HepG2 (cell line): Measurements from ENCODE around the gene METAP1D. TPM values are rescaled to one million over a fixed set of nuclear protein-coding genes. Genes with fewer than 3 reads are reported as not detected.
A peak's percentile ranks its signal among the peaks of the same experiment; 100 is the strongest.

ENCODE experiments used
- ATAC-seq: fragments of 200-7000 bp; cut with Tn5 transposase; 3 replicates; pipeline ENCODE4 v1.9.1; 2020; ENCODE audit warnings: mild to moderate bottlenecking, moderate library complexity
- BruUV-seq: library from RNA; stranded (reverse); fragments of 400-500 nt; replicated peaks from 2 replicates; lab custom pipeline; 2021; lab: Mats Ljungman, UMichigan
- CTCF ChIA-PET: fragments of 300-600 bp; formaldehyde crosslinking; extraction: SDS; loops from one replicate; lab custom pipeline; 2021; ENCODE audit warnings: low total read pairs, inconsistent platforms, low intra/inter-chr PET ratio; lab: Yijun Ruan, JAX
- POLR2A ChIA-PET: fragments of 350-600 bp; sonication (Branson Sonifier 250); formaldehyde crosslinking; loops from one replicate; lab custom pipeline; 2020; ENCODE audit warnings: antibody characterized with exemption, inconsistent platforms; lab: Yijun Ruan, JAX
- DNase-seq: peaks from one replicate; pipeline ENCODE4 v3.0.0-alpha.2; 2015; ENCODE audit warnings: low spot score
- FAIRE-seq: peaks from 3 replicates; lab custom pipeline; 2011; peaks lifted over from hg19 to GRCh38; lab: Jason Lieb, UNC
- H2AFZ ChIP-seq: one replicate; pipeline ENCODE4 v1.6.1; 2011; ENCODE audit warnings: low read length, inconsistent platforms
- H3K27ac ChIP-seq: fragments of 300-600 bp; 3 replicates; pipeline ENCODE4 v1.8.0; 2011; ENCODE audit warnings: mixed run types, mild to moderate bottlenecking, mixed read lengths, low read length, inconsistent platforms; ENCODE audit not compliant: insufficient read depth; ENCODE audit errors: extremely low read length
- H3K27me3 ChIP-seq, 2 experiments: fragments of 200-600 bp in 1 of 2; 2 replicates in 1 of 2; 3 replicates in 1 of 2; pipeline versions ENCODE4 v1.6.0 to v1.8.0; 2011; ENCODE audit warnings: low read length in 2 of 2, mild to moderate bottlenecking in 2 of 2, moderate library complexity in 2 of 2, inconsistent platforms in 1 of 2; ENCODE audit not compliant: insufficient read depth in 2 of 2, control insufficient read depth in 1 of 2
- H3K36me3 ChIP-seq, 2 experiments: fragments of 200-600 bp in 1 of 2; replicated peaks in 1 of 2; 2 replicates in 1 of 2; 3 replicates in 1 of 2; pipeline versions ENCODE4 v1.5.1 to v1.8.0; 2011; ENCODE audit warnings: low read length in 2 of 2, inconsistent platforms in 1 of 2; ENCODE audit not compliant: insufficient read depth in 2 of 2, control insufficient read depth in 1 of 2
- H3K4me1 ChIP-seq: 2 replicates; pipeline ENCODE4 v1.5.1; 2012; ENCODE audit warnings: low read length, inconsistent platforms; ENCODE audit not compliant: insufficient read depth
- H3K4me2 ChIP-seq: 2 replicates; pipeline ENCODE4 v1.6.0; 2011; ENCODE audit warnings: low read depth, low read length, inconsistent platforms
- H3K4me3 ChIP-seq, 3 experiments: fragments of 200-600 bp in 1 of 3; sonication (generic), shearing (Covaris generic) in 1 of 3; replicated peaks in 1 of 3; 2 replicates each; pipeline ENCODE4 v1.5.1; 2011 to 2016; ENCODE audit warnings: low read length in 3 of 3, inconsistent platforms in 2 of 3, low read depth in 2 of 3, mild to moderate bottlenecking in 2 of 3, control low read depth in 1 of 3, mixed read lengths in 1 of 3; ENCODE audit not compliant: insufficient read depth in 1 of 3
- H3K79me2 ChIP-seq: one replicate; pipeline ENCODE4 v1.6.1; 2011; ENCODE audit warnings: low read length, inconsistent platforms; ENCODE audit not compliant: insufficient read depth
- H3K9ac ChIP-seq: 2 replicates; pipeline ENCODE4 v1.6.0; 2011; ENCODE audit warnings: mild to moderate bottlenecking, low read depth, low read length, inconsistent platforms; ENCODE audit not compliant: insufficient read depth
- H3K9me3 ChIP-seq: 2 replicates; pipeline ENCODE4 v1.5.1; 2012; ENCODE audit warnings: mild to moderate bottlenecking, low read length
- H4K20me1 ChIP-seq: 2 replicates; pipeline ENCODE4 v1.6.0; 2011; ENCODE audit warnings: inconsistent platforms, mild to moderate bottlenecking, low read length, moderate library complexity; ENCODE audit not compliant: insufficient read depth
- BRCA1 ChIP-seq: sonication (generic); formaldehyde crosslinking; IDR thresholded peaks from 2 replicates; pipeline ENCODE4 v1.4.0; 2020; ENCODE audit warnings: missing genetic modification reagents
- DNMT1 ChIP-seq: sonication (generic); formaldehyde crosslinking; IDR thresholded peaks from 2 replicates; pipeline ENCODE4 v1.5.1; 2020; ENCODE audit warnings: mild to moderate bottlenecking, missing genetic modification reagents
- HNF4A ChIP-seq: sonication (generic); formaldehyde crosslinking; IDR thresholded peaks from 2 replicates; pipeline ENCODE4 v1.4.0; 2020; ENCODE audit warnings: missing genetic modification reagents
- IKZF1 ChIP-seq: fragments of 450-650 bp; IDR thresholded peaks from 2 replicates; pipeline ENCODE4 v1.7.1; 2016
- KDM1A ChIP-seq: IDR thresholded peaks from 2 replicates; pipeline ENCODE4 v1.6.1; 2016; ENCODE audit warnings: missing compliant biosample characterization
- MTA3 ChIP-seq: sonication (generic); formaldehyde crosslinking; IDR thresholded peaks from 2 replicates; pipeline ENCODE4 v1.4.0; 2020; ENCODE audit warnings: missing genetic modification reagents
- NR1H2 ChIP-seq: sonication (generic); formaldehyde crosslinking; IDR thresholded peaks from 2 replicates; pipeline ENCODE4 v1.8.1; 2022; ENCODE audit warnings: low read depth, missing genetic modification reagents, borderline replicate concordance
- PAXIP1 ChIP-seq: sonication (generic); formaldehyde crosslinking; conservative IDR thresholded peaks from 2 replicates; pipeline ENCODE4 v1.4.0; 2020; ENCODE audit warnings: mild to moderate bottlenecking, missing genetic modification reagents, moderate library complexity
- SKI ChIP-seq: fragments of 450-650 bp; IDR thresholded peaks from one replicate; pipeline ENCODE4 v1.6.1; 2018; ENCODE audit warnings: mild to moderate bottlenecking; ENCODE audit not compliant: partially characterized antibody
- SOX6 ChIP-seq, 2 experiments: fragments of 450-650 bp in 1 of 2; sonication (generic) in 1 of 2; formaldehyde crosslinking in 1 of 2; IDR thresholded peaks; 2 replicates each; pipeline versions ENCODE4 v1.4.0 to v1.6.1; 2017 to 2020; ENCODE audit warnings: antibody characterized with exemption in 1 of 2, mild to moderate bottlenecking in 1 of 2, missing genetic modification reagents in 1 of 2
- STAG1 ChIP-seq: sonication (generic); formaldehyde crosslinking; IDR thresholded peaks from 2 replicates; pipeline ENCODE4 v1.4.0; 2020; ENCODE audit warnings: missing genetic modification reagents
- TCF12 ChIP-seq, 2 experiments: fragments of 450-650 bp in 1 of 2; sonication (generic) in 1 of 2; formaldehyde crosslinking in 1 of 2; IDR thresholded peaks; 2 replicates each; pipeline versions ENCODE4 v1.6.1 to v1.8.0; 2017 to 2022; ENCODE audit warnings: antibody characterized with exemption in 1 of 2, mild to moderate bottlenecking in 1 of 2, missing genetic modification reagents in 1 of 2, moderate library complexity in 1 of 2
- TOPORS ChIP-seq: sonication (generic); formaldehyde crosslinking; IDR thresholded peaks from 2 replicates; pipeline ENCODE4 v1.8.0; 2023; ENCODE audit warnings: mild to moderate bottlenecking, missing genetic modification reagents
- ZBTB38 ChIP-seq: sonication (generic); formaldehyde crosslinking; IDR thresholded peaks from 2 replicates; pipeline ENCODE4 v1.5.1; 2020; ENCODE audit warnings: mild to moderate bottlenecking, missing genetic modification reagents
- ZFP1 ChIP-seq: IDR thresholded peaks from 2 replicates; pipeline ENCODE4 v1.6.1; 2016
- ZFP90 ChIP-seq: sonication (generic); formaldehyde crosslinking; IDR thresholded peaks from 2 replicates; pipeline ENCODE4 v1.8.0; 2022; ENCODE audit warnings: missing genetic modification reagents, mild to moderate bottlenecking, inconsistent platforms, borderline replicate concordance
- ZNF274 ChIP-seq: sonication (generic); formaldehyde crosslinking; IDR thresholded peaks from 2 replicates; pipeline ENCODE4 v1.5.1; 2020; ENCODE audit warnings: mild to moderate bottlenecking, missing genetic modification reagents
- ZNF326 ChIP-seq: sonication (generic); formaldehyde crosslinking; IDR thresholded peaks from 2 replicates; pipeline ENCODE4 v1.4.0; 2020; ENCODE audit warnings: missing genetic modification reagents, borderline replicate concordance
- ZNF451 ChIP-seq: sonication (generic); formaldehyde crosslinking; IDR thresholded peaks from 2 replicates; pipeline ENCODE4 v1.5.0; 2020; ENCODE audit warnings: mild to moderate bottlenecking, missing genetic modification reagents
- ZNF737 ChIP-seq: sonication (generic); formaldehyde crosslinking; IDR thresholded peaks from 2 replicates; pipeline ENCODE4 v1.5.0; 2020; ENCODE audit warnings: missing genetic modification reagents, mild to moderate bottlenecking, borderline replicate concordance
- ZNF800 ChIP-seq: sonication (generic); formaldehyde crosslinking; IDR thresholded peaks from 2 replicates; pipeline ENCODE4 v1.4.0; 2020; ENCODE audit warnings: missing genetic modification reagents
- WGBS: methylation state at CpG from one replicate; pipeline ENCODE4 v1.1.6; 2017; ENCODE audit warnings: low lambda C conversion rate; 5-methylcytosine and 5-hydroxymethylcytosine counted together
- in situ Hi-C: cut with HindIII; loops from 2 replicates; pipeline ENCODE4 v1.10.0; 2017; ENCODE audit warnings: low pct_unique_long_range_greater_than_20kb; ENCODE audit not compliant: extremely low pct_ligation_motif_present
- intact Hi-C: fragments of 100-400 bp; cut with micrococcal nuclease; formaldehyde crosslinking; loops from one replicate; pipeline ENCODE4 v1.10.0; 2022; ENCODE audit not compliant: unreplicated experiment
- polyA plus RNA-seq, 8 experiments: library from polyadenylated mRNA; depleted of rRNA in 3 of 8; stranded (reverse) in 7 of 8; unstranded in 1 of 8; fragments of >200 nt; fragmentation: Illumina TruSeq in 4 of 8; extraction: Trizol in 4 of 8; gene quantifications; 2 replicates each; pipeline versions ENCODE4 v1.2.1 to v1.2.3, GENCODE V29; 2011 to 2016; ENCODE audit warnings: low read depth in 4 of 8, missing spikeins in 1 of 8, mixed read lengths in 1 of 8; ENCODE audit not compliant: insufficient read depth in 1 of 8
- total RNA-seq, 5 experiments: library from RNA; depleted of rRNA; stranded (reverse); fragments of >200 nt; fragmentation: Illumina TruSeq; extraction: Trizol; gene quantifications; 2 replicates each; pipeline ENCODE4 v1.2.3, GENCODE V29; 2016; ENCODE audit warnings: low read depth in 1 of 5

The METAP1D gene
- total and polyA plus RNA-seq, 2 of the 13 experiments (the other 11 are each of a cell fraction or from before 2014, with no cell fraction given): 14.7 to 21.6 TPM

- no peak overlapping the region for H3K4me3 ChIP-seq
- H3K9me3 ChIP-seq: no peaks in the 10 kb centered on the region
- CTCF ChIA-PET: no interaction called here
- peak; percentile 33 for DNase-seq
- H2AFZ ChIP-seq: no peak overlapping the region
- H3K27me3 ChIP-seq: no peaks in the 10 kb centered on the region
- no peaks in the 10 kb centered on the region for H4K20me1 ChIP-seq
- in situ Hi-C loops (no loop called here), intact Hi-C loops (no loop called here)
- H3K27ac ChIP-seq: peak overlapping the region; percentile 23
- ATAC-seq: peak; percentile 91
- BruUV-seq: no TSS peak
- FAIRE-seq: peak; percentile 78
- 50% methylated on average over 9 of the region's 9 CpGs for WGBS
- H3K36me3 ChIP-seq: no peaks in the 10 kb centered on the region
- peak overlapping the region; percentile 34; the same call in 1 of the 2 replicates for H3K4me2 ChIP-seq
- peaks cover 7% of the 10 kb centered on the region for H3K79me2 ChIP-seq
- POLR2A ChIA-PET: interaction anchor here (1.5 kb wide), 1 partner anchor 15 kb away, joined by 3 read pairs; no protein-coding TSS in a partner anchor
- no peak overlapping the region for H3K9ac ChIP-seq
- H3K4me1 ChIP-seq: peaks cover 14% of the 10 kb centered on the region
- peak; percentile 12; the same call in 1 of the 2 replicates for TF ChIP-seq STAG1 (CRISPR knock-in tag)
- TF ChIP-seq HNF4A (CRISPR knock-in tag): no peak
- TF ChIP-seq MTA3 (CRISPR knock-in tag): no peak
- TF ChIP-seq NR1H2: no peak
- no peak for TF ChIP-seq ZFP1 (CRISPR knock-in tag)
- TF ChIP-seq DNMT1 (CRISPR knock-in tag): no peak
- TF ChIP-seq SOX6 (IDR thresholded peaks at IDR 0.05): no peak
- TF ChIP-seq SOX6 (CRISPR knock-in tag; IDR thresholded peaks at IDR 0.05): no peak
- TF ChIP-seq ZNF800 (CRISPR knock-in tag): no peak
- no peak for TF ChIP-seq IKZF1
- TF ChIP-seq BRCA1: no peak
- TF ChIP-seq ZNF451 (CRISPR knock-in tag): no peak
- no peak for TF ChIP-seq ZNF326 (CRISPR knock-in tag)
- 0 out of 2 replicates have a peak, but pooled peaks have one; percentile 32 for TF ChIP-seq PAXIP1 (CRISPR knock-in tag)
- peak; percentile 56; the same call in 1 of the 2 replicates for TF ChIP-seq ZBTB38 (CRISPR knock-in tag)
- TF ChIP-seq SKI: no peak
- TF ChIP-seq ZFP90 (CRISPR knock-in tag): no peak
- no peak for TF ChIP-seq KDM1A (CRISPR knock-in tag)
- no peak for TF ChIP-seq ZNF737 (CRISPR knock-in tag)
- TF ChIP-seq TOPORS (CRISPR knock-in tag): no peak
- no peak for TF ChIP-seq ZNF274
- TF ChIP-seq TCF12 (IDR thresholded peaks at IDR 0.05): no peak
- no peak for TF ChIP-seq TCF12 (CRISPR knock-in tag; IDR thresholded peaks at IDR 0.05)
Observed at GRCh38 chr2:172012677-172013391, 13.1 kb downstream of the METAP1D start.
